WERI-Rb-1 (cell line): Measurements from ENCODE around the gene DERL2.

Experiments used
- DNase-seq: peaks from one replicate; pipeline ENCODE4 v3.0.0-alpha.2; 2020
- H3K27ac ChIP-seq: fragments of 250-450 bp; sonication (Bioruptor Pico); 2 replicates; pipeline ENCODE4 v1.5.1; 2020; ENCODE audit warnings: mild to moderate bottlenecking, moderate library complexity
- H3K27me3 ChIP-seq: fragments of 250-450 bp; sonication (Bioruptor Pico); 2 replicates; pipeline ENCODE4 v1.5.1; 2021; ENCODE audit warnings: mild to moderate bottlenecking, low read depth, moderate library complexity; ENCODE audit not compliant: insufficient read depth, severe bottlenecking
- H3K36me3 ChIP-seq: fragments of 250-450 bp; sonication (Bioruptor Pico); 2 replicates; pipeline ENCODE4 v1.5.1; 2020; ENCODE audit warnings: mild to moderate bottlenecking, moderate library complexity
- H3K4me3 ChIP-seq: 2 replicates; pipeline ENCODE4 v1.5.1; 2011; ENCODE audit warnings: low read depth, mild to moderate bottlenecking, control low read depth, low read length
- H3K9me3 ChIP-seq: fragments of 250-450 bp; sonication (Bioruptor Pico); 2 replicates; pipeline ENCODE4 v1.5.1; 2021; ENCODE audit warnings: mild to moderate bottlenecking, moderate library complexity; ENCODE audit not compliant: severe bottlenecking
- TF ChIP-seq, protein P1 (sequence below): IDR thresholded peaks from 2 replicates; pipeline ENCODE4 v1.5.1; 2011; ENCODE audit warnings: low read depth, mild to moderate bottlenecking, control low read depth, inconsistent platforms, low read length

The DERL2 gene

DNA sequence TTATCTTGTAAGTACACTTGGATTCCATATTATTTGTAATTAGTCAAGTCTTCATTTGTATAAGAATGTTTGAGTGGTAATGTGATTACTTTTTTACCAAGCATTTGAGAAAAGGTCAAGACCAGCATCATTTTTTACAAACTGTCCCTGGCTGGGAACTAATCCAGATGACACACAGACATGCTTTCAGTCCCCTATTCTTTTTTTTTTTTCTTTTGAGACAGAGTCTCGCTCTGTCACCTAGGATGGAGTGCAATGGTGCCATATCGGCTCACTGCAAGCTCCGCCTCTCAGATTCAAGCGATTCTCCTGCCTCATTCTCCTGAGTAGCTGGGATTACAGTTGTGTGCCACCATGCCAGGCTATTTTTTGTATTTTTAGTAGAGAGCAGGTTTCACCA, 4.5 kb downstream of the DERL2 start:
- H3K36me3 ChIP-seq, result peaks cover 86% of the 10 kb centered on the region
- H3K9me3 ChIP-seq, result no peaks in the 10 kb centered on the region
- TF ChIP-seq, protein P1, sequence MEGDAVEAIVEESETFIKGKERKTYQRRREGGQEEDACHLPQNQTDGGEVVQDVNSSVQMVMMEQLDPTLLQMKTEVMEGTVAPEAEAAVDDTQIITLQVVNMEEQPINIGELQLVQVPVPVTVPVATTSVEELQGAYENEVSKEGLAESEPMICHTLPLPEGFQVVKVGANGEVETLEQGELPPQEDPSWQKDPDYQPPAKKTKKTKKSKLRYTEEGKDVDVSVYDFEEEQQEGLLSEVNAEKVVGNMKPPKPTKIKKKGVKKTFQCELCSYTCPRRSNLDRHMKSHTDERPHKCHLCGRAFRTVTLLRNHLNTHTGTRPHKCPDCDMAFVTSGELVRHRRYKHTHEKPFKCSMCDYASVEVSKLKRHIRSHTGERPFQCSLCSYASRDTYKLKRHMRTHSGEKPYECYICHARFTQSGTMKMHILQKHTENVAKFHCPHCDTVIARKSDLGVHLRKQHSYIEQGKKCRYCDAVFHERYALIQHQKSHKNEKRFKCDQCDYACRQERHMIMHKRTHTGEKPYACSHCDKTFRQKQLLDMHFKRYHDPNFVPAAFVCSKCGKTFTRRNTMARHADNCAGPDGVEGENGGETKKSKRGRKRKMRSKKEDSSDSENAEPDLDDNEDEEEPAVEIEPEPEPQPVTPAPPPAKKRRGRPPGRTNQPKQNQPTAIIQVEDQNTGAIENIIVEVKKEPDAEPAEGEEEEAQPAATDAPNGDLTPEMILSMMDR, result no peak
- H3K4me3 ChIP-seq, result no peak overlapping the region
- H3K27me3 ChIP-seq, result no peaks in the 10 kb centered on the region
- no peak for DNase-seq
- H3K27ac ChIP-seq, result no peak overlapping the region

DNA sequence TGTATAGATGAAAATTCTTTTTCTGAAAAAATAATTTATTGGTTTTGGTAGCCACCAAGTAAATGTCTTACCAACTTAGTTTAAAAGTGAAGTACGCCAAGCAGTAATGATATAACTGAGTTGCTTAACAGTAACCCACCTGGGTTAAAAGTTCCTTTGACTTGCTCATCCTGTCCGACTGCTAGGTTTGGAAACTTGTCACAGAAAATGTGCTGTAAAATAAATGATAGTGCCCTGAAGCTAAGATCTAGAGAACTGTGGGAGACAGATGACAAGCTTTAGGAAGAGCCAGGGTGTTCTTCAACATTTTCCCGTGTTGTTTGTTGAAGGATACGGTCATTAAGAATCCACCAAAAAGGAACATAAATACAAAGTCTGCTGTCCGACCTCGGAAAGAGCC, 5.0 kb downstream of the DERL2 start:
- TF ChIP-seq, protein P1, result no peak
- no peak for DNase-seq
- peaks cover 91% of the 10 kb centered on the region for H3K36me3 ChIP-seq

DNA sequence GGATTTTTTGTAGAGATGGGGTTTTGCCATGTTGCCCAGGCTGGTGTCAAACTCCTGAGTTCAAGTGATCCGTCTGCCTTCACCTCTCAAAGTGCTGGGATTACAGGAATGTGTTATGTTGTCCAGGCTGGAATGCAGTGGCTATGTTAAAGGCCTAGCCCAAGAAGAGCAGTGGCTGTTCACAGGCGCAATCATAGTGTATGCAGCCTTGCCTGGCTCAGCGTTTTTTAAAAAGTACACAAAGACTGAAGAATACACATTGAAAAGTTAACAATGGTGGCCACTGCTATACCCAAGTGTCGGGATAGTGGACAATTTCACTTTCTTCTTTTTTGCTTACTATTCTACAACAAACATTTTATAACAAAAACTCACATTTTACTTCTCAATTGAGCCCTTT, 7.0 kb downstream of the DERL2 start:
- TF ChIP-seq, protein P1, result no peak
- Histone ChIP-seq H3K4me3 (no peak overlapping the region), H3K36me3 (peaks cover 93% of the 10 kb centered on the region), H3K9me3 (no peaks in the 10 kb centered on the region), H3K27me3 (no peaks in the 10 kb centered on the region), H3K27ac (no peak overlapping the region)
- DNase-seq, result no peak

More for the DNA sequence above, 5.0 kb downstream of the DERL2 start:
- no peaks in the 10 kb centered on the region for H3K9me3 ChIP-seq
- no peak overlapping the region for H3K4me3 ChIP-seq
- H3K27me3 ChIP-seq, result no peaks in the 10 kb centered on the region
- no peak overlapping the region for H3K27ac ChIP-seq

DNA sequence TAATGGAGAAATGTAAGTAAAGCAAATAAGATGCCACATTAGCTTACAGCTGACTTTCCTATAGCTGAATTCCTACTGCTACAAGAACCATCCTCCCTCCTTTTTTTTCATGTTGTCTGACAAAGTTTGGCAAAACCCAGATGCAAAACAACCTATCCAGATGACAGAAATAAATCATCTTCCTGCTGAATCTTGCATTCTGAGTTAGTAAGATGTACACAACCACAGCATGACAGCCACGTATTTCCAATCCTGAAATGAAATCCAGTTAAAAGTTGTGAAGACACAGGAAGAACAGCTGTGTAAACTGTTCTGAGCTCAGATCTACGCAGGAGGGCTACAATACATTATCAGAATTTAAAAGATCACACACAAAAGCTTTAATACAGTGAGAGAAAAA, 12.1 kb downstream of the DERL2 start:
- Histone ChIP-seq H3K36me3 (peaks cover 59% of the 10 kb centered on the region), H3K4me3 (no peak overlapping the region)
- no peak for DNase-seq

DNA sequence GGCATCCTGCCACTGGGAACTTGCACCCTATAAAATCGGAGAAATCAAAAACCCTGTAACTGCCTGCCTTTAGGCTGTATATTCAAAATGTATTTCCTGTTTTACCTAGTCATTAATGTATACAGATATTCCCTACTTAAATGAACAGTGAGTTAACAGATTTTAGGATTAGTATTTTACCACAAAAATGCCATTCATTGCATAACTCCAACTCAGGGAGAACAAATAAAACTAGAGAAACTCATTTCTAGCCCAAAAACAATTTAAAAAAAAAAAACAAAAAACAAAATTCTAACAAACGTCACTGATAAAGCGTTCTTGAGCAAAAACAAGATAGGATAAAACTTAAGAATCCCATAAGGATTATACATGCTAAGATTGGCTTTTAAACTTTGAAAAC, 13.5 kb downstream of the DERL2 start:
- Histone ChIP-seq H3K27ac (no peak overlapping the region), H3K9me3 (no peaks in the 10 kb centered on the region), H3K27me3 (no peaks in the 10 kb centered on the region), H3K4me3 (no peak overlapping the region), H3K36me3 (peaks cover 45% of the 10 kb centered on the region)
- TF ChIP-seq, protein P1, result no peak
- DNase-seq, result no peak

More for the DNA sequence above, 12.1 kb downstream of the DERL2 start:
- TF ChIP-seq, protein P1, result no peak
- Histone ChIP-seq H3K27me3 (no peaks in the 10 kb centered on the region), H3K27ac (no peak overlapping the region), H3K9me3 (no peaks in the 10 kb centered on the region)

DNA sequence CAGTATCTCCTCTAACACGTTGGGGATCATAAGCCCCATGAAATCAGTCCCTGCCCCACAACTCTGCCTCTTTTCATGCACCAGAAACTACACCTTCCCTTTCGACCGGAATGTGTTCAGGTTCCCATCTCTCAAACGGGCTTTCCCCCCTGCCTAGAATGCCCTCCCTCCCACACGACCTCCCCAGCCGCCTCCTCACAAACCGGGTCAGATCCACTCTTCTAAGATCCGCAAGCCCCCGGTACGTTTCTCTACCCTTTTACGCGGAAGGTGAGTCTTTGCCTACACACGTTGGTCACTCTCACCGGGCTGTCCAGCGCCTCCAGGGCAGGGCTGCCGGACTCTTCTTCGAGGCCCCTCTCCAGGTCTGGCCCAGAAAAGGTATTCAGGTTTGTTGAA, 17.9 kb downstream of the DERL2 start:
- H3K9me3 ChIP-seq, result no peaks in the 10 kb centered on the region
- H3K27ac ChIP-seq, result peak overlapping the region; percentile 74
- H3K4me3 ChIP-seq, result peak overlapping the region; percentile 97
- TF ChIP-seq, protein P1, result no peak
- no peaks in the 10 kb centered on the region for H3K27me3 ChIP-seq
- H3K36me3 ChIP-seq, result peaks cover 27% of the 10 kb centered on the region
- peak; percentile 12 for DNase-seq
